ENCODE results near the gene RBMS3.
"Not testable (repeated sequence)": the region's sequence is repeated elsewhere in the genome, so short reads cannot be mapped to it uniquely, and the experiment has no call there.

Gene RBMS3

DNA sequence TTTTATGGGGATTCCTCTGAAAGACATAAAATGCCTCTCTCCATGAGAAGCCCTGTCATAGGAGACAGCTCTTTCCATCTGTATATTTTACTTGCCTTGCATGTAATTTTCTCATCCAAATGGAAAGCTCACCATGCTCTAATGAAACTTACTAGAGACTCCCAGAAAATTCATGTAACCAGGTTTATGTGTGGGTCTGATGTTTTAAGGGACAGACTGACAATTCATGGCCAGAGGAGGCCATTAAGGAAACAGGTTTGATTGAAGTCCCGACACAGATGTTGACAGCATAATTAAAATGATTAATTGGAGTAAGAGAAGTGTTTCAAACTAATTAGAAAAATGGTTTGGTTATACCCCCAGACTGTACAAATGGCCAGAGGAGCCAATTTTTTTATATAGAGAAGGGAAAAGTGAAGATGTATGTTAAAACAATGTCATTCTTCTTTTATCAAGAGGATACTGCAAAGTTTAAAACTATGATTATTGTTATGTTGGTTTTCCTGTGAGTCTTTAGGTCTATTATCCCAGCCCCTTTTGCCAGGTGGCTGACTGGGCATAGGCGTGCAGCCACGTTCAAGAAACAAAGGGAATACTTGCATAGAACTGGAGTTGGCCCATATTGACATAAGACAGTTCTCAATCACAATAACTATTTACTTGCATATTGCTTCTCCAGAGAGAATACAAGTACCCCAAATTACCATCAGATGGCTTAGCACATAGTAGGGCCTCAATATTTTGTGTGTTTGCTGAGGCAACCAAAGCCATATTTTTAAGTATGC, 64.8 kb downstream of the RBMS3 start:
- no peak for DNase-seq

DNA sequence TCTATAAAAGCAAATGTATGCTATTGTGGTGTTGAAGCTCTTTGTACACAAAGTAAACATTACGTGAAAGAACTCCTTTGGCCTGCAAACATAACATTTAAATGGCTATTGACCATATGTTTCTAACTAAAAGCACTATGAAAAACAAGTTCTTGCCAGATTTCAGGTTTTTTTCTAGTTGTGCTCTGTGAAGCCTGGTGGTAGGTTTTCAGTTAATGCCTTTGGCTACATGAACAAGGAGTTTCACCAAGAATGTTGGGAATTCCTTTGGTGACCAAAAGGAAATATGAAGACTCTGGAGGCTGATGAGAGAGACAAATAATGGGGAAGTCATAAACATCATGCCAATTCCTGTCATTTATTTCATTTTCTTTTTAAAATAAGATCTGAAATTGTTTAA, 66.0 kb downstream of the RBMS3 start:
- DNase-seq = no peak

DNA sequence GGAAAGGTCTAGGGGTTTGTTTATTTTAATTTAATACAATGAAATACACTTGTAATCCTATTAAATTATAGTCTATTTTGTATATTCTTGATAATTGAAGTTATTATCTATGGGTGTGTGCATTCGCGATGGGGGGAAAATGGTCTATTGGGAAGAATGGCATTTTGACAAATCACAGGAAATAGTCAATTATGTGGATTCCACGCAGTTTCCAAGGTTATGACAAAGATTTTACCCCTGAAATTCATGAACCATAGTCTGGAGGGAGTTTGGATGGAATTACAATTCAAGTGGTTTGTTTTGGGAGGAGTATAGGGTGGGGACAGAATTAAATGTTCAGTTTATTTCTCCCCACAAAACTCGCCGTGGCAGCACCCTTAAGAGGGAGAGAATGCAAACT, 66.5 kb downstream of the RBMS3 start:
- DNase-seq = no peak

DNA sequence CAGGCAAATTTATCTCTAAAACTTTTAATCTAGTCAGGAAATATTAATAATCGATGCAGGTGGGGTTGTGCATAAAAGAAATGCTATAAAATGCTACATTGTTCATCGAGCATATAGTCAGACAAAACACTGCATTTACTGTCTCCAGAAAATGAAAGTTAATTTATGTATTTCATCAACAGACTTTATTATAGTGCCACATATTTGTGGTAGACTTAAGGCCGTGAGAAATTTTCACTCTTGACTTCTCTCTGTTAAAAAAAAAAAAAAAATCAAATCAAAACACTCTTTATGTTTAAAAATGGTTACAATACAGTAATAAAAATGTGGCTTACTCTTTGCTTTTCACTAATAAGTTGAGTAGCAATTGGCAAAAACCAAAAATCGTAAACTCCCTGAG, 67.4 kb downstream of the RBMS3 start:
- no peak for DNase-seq

DNA sequence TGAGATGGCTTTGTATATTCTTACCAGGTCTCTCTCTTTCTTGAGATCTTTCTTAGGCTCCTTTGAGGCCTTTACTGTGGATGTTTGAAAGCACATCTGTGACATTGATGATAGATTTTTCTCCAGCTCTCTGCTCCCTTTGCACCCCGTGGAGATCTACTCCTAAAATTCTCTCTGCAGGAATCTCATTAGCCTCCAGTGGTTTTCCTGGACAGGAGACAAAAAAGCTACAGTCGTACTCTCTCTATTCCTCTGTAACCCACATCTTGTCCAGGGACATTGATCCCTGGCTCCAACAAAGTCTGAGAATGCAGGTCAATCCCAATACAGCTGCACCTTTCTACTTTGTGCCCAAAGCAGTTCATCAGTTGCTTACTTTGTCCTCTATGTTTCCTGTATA, 68.2 kb downstream of the RBMS3 start:
- DNase-seq = no peak

DNA sequence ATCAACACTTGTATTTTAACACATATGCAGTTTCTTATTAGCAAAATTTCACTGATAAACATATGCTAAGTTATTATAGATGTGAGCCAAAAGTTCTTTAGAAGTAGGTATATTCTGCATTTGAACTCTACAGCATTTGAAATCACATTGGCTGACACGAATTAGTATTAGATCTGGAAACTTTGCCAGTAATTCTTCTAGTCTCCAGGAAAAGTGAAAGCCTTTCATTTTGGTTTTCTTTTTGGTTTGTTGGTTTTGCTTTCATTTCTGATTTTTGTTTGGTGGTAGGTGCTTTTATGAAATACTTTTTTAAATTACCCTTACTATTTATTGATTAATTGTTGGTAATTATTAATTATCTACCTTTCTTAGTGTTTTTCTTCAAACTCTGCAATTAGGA, 72.9 kb downstream of the RBMS3 start:
- no peak for DNase-seq

DNA sequence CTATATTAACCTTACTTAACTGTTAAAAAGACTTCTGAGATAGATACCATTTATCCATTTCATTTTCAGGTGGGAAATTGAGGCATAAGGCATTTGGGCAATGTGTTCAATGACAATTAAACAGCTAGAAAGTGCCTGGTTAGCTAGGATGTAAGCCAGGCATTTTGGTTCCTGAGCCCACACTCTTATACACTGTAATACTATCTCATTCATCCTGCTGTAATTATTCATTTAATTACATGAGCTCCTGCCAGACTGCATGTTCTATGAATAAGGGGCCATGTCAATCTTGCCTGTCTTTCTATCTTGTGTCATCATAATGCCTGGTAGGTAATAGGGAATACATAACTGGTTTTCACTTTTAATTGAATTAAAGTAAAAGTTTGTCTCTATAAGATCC, 74.0 kb downstream of the RBMS3 start:
- no peak for DNase-seq

DNA sequence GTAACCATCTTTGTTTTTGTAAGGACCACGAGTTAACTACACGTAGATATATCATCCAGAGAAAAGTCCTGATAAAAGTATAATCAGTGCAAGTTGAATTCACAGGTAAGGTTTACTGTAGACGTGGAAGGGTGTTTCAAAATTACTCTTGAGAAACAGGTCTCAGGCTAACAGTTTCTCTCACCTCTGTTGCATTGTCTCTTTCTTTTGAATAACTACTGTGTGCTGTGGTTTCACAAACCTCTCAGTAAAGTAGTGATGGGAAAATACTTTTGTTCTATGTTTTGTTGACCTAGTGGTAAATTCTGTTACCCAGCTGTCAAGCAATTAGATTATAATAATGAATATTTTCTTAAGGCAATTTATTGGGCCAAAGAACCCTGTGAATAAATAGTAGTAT, 75.2 kb downstream of the RBMS3 start:
- no peak for DNase-seq

DNA sequence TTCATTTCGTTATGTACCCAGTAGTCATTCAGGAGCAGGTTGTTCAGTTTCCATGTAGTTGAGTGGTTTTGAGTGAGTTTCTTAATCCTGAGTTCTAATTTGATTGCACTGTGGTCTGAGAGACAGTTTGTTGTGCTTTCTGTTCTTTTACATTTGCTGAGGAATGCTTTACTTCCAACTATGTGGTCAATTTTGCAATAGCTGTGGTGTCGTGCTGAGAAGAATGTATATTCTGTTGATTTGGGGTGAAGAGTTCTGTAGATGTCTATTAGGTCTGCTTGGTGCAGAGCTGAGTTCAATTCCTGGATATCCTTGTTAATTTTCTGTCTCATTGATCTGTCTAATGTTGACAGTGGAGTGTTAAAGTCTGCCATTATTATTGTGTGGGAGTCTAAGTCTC, 79.4 kb downstream of the RBMS3 start:
- DNase-seq = not testable (repeated sequence)

DNA sequence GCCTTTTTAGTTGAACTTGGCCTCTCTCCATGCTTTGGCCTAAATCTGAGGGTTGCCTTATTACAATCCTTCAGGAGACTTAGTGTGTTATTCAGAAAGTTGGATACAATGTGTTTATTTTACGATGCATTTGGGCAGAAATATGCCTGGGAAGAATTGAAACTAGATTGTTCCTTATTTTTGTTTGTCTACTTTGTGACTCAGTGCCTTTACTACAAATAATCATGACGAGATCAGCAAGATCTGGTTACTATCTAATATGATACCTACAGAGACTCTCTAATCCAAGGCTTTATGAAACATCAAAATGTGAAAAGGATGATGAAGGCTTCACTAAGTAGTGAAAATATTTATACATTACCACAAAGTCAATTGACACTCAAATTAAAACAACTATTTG, 82.2 kb downstream of the RBMS3 start:
- no peak for DNase-seq

DNA sequence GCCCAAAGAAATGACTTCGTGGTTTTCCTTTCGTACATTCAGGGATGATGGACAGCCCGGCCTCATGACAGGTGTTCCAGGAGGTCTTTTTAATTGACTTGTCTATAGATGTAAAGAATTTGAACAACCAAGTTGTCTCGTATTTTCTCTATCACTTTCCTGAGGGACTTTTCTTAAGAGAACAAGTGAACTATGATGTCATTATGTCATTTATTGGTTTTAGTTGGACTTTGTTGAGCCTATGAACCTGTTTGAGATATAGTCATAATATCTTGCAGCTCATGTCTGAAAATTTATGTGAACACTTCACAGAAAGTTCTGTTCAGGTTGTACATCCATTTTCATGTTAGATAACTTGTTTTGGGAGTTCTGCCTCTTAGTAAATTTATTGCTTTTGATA, 89.2 kb downstream of the RBMS3 start:
- no peak for DNase-seq

DNA sequence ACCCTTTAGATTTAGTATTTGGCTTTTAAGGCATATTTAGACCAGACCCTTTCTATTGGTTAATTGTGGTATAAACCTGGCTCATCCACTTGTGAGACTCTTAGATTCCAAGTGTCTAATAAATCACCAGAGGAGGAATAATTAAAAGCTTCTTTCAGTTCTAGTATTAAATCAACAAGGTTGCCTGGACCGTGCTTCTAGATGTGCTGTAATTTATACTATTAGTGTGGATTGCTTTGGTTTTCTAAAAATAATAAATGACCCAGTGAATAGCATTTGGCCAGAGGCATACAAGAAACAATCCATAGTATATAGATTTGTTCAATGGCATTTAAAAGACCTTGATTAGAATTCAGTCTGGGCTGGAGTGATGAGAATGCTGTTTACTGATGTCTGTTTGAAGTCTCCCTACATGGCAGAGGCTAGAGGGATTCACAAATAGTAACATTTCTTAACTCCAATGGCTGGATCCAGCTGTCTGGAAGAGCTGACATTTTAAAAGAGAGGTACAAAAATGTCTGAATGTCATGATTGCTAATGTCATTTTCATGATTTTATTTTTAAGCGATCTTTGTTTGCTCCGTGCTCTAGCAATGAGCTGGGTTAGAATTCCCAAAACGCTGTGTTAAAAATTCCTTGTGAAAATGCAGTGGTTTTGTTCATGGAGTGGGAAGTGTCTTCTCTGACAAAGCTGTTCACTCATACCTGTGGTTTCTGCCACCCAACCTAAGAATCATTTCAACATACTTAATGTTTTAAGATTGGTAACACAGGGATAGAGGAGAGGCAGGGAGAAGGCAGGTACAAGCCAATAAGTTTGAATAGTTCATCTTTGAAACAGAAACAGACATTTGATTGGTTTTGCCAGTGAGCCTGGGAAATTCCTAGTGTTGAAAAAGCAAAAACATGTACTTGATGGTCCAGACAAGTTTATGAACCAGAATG, 89.9 kb downstream of the RBMS3 start:
- no peak for DNase-seq

DNA sequence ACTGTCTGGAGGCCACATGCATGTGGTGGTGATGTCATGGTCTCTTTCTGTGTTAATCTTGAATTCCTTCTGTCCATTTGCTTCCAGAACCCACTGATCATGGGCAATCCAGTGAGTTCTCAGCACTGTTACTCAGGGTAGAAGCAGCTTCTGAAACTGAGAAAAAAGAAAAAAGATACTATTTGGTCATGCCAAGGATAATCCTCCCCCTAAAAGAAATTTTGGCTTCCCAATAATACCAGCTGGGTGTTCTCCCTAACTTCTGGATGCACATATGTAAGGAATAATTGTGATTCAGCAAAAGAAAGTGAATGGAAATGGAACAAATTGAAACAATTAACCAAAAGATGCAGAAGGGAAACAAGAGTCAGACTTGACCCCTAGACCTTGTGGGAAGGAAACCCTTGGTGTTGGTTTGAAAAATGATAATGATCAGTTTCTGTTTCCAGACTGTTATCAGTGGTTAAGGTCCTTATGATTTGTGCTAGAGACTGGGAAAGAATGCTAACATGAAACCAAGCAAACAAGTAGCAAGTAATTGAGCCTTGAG, 92.3 kb downstream of the RBMS3 start:
- DNase-seq = no peak

DNA sequence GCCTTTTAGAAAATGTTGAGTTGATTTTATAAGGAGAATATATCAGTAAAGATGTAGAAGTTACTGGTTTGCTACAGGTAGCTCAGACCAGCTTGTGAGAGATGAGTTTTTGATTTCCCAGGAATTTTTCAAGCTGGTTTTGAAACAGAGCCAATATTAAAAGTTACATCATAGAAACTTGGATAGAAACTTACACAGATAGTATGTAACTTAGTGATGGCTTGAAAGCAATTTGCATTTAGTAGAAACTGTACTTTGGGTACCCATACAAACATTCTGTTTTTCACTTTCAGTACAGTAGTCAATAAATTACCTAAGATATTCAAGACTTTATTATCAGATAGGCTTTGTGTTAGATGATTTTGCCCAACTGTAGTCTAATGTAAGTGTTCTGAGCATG, 93.4 kb downstream of the RBMS3 start:
- DNase-seq = no peak

DNA sequence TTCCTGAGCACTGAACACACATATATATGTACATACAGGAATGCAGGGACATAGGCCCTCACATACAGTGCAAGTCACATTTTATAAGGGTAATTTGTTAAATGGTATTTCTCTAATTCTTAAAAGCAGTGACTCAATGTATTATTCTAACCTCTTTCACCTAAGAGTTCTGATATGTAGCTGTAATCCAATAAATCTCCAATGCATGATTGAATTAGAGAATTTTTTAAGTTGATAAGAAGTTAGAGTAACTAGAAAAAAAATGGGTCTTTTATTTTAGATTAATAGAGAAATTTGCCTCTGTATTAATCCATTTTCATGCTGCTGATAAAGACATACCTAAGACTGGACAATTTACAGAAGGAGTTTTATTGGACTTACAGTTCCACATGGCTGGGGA, 98.2 kb downstream of the RBMS3 start:
- DNase-seq = no peak

DNA sequence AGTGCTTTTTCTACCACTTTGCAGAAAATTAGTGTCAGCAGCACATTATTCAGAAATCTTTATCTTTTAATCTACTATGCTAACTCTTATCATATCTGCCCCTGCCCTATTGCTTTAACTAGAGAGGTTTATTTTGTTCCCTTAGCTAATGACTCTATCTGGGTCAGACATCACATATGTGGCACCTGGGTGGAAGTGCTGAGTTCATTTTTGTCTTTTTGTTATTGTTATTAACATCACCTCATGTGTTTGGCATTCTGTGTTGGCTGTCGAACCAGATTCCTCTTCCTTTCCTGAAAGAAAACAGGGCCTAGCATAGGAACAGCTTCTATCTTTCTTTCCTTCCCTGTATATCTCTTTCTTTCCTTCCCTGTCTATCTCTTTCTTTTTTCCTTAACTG, 100.7 kb downstream of the RBMS3 start:
- DNase-seq = no peak

DNA sequence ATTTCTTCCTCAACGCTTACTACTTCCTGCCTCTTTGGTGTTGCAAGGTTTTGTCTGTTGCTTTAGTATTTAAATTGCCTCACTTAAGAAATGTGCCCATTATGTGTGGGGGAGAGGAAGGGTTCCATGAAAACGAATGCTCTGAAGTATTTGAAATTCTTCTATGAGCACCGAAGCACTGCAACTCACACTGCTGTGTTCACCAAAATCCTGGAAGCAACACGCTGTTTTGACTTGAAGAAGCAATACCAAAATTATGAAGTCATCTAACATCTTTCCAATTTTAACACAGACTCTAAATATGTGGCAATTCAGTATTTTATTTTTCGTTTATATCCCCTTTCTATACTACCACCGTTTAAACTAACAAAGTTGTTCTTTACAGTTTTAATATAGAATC, 101.5 kb downstream of the RBMS3 start:
- DNase-seq = no peak

DNA sequence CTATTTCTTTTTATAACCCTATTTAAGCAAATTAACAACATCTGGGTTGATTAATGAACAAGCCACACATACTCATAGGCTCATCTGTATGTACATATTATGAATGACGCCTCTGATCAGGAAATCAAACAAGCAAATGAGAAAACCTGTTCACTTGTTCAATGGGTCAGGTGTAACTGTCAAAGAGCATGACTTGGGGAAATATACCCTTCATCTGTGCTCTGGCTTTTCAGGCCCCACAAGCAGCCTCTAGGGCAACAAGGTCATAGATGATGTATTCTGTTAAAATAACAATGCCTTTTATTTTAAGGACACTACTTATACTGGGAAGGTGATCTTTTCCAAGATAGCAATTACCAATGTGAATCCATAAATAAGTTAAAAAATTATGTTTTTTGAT, 102.0 kb downstream of the RBMS3 start:
- no peak for DNase-seq

DNA sequence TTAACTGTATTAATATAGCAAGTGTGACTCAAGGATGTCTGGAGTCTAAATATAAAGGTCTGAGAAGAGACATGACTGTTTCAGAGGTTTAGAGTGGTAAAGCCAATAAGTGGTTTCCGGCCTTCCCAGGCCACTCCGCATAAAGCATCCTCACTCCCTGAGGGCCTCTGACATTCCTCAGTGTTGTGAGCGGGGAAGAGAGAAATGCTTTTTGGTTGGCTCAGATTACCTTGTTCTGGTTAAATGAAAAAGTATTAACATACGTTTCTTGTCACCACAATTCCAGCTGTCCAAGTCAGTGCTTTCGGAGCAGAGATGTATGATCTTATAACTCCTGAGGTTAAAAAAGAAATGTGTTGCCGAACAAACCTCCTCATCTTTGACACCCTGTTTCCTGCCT, 103.8 kb downstream of the RBMS3 start:
- no peak for DNase-seq

DNA sequence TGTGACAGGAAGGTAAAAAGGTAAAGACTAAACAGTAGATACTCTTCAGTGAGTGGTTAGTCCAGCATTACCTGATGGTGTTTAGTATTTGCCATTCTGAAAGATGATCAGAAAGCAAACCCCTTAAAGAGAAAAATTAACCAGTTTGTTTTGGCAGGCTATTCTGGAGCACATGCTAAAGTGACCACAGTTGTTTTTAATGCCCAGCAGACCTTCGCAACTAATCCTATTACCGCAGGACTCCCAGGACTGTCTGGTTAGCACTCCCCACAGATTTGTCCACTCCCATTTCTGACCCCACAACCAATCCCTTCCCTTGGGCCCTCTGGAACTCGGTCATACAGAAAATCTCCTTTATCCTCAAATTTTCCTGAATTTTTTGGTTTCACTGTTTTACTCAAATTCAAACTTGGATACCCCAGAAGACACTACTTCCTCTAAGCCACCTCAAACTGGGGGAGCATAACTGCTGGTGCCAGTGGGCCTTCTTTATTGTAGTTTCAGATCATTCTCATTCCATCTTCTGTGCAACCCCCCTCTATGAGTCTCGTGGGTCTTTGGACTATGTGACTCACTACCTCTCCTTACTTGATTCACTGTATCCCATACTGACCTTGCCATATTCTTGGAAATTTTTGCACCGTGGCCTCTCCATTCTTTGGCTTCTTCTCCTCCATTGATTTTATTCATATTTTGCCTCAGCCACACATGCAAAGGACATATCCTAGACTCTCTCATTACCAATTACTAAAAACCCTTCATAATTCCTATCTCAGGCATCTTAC, 104.4 kb downstream of the RBMS3 start:
- no peak for DNase-seq

DNA sequence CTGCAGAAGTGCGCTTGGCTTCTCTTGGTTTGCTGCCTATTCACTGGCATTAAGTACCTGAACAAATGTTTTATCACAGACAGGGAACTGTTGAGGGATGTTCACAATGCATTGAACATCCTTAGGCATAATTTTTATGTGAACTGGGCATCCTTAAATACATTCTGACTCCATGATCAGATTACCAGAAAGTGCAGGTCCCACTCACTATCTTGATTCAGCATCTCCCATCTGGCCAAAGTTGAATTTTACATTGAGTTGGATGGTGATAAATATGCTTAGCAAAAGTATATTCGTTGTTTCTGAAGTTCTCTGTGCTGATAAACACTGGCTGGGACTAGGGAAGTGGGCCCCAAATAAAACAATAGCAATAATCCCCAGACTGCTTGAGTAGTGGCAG, 108.5 kb downstream of the RBMS3 start:
- DNase-seq = no peak

DNA sequence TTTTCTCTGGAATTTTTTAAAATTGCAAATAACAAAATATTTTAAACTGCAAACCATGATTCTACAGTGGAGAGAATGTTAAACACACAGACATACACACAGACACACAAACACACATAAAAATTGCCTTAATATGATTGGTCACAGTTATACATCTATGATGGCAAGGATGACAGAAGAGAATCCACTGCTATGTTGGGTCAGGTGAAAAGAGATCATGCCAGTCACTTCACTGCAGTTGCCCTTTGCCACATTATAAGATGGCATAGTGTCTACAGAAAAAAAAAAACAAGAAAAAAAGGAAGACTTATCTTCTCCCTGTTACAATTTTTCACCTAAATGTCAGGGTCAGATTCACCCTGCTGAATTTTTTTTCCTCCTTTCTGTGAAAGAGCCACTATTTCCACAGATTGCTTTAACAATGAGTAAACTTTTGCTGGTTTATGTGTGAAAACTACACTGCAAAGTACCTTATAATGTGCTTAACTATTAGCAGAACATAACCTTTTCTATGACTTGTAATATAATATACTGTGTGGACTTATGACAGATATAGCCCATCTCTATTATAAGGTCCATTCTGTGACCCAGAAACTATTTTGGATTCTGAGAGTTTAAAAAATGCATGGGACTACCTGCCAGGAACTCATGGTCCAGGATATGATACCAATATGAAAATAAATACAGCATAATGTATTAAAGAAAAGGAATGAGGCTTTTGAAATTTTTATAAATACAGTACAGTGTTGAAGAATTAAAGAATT, 111.9 kb downstream of the RBMS3 start:
- no peak for DNase-seq

Data from activated T-cell treated with anti-CD3 and anti-CD28 coated beads, Interleukin-2, amount 50 U/mL, for 48 hours (primary cell).